GM19351 (cell line): ENCODE results near the gene HSDL1.
A peak's percentile ranks its signal among the peaks of the same experiment; 100 is the strongest.

Source experiments
- ATAC-seq: cut with Tn5 transposase; IDR thresholded peaks from one replicate; pipeline ENCODE4 v1.9.1; 2021; ENCODE audit warnings: mild to moderate bottlenecking, moderate library complexity; ENCODE audit not compliant: unreplicated experiment

HSDL1 gene

DNA sequence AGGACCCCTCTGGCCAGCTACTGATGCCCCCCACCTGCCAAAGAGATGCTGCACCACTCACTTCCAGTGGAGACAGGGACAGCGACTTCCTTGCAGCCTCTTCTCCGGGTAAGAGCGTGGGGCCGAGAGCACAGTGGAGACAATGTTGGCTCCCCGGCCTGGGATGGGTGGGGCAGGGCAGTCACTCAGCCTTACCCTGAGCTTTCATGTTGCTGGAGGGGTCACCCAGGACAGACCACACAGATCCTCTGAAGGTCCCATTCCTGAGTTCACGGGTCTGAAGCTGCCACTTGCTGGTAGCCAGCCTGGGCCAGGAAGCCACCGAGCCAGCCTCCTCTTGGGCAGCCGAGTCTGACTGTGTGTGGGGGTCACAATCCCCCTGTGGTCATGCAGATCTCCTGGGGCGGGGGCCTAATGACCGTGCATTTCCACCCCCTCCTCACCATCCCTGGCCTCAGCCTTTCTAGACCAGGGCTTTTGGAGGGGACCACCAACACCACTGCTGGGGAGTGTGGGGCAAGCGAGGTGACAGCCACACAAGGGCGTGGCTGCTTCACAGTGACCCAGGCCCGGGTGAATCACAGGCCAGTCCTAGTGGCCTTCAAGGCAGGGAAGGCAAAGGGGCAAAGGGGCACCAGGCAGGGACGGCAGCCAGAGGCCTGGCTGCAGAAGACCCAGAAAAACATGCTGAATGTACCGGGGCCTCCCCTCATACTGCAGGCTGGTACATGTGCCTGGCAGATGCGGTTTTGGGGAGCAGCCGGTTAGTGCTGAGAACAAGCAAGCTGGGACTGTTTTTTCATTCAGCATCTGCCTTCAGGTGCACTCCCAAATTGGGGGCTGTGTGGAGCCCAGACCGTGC lies 31.4 kb upstream of the HSDL1 start:
- no peak for ATAC-seq

- ATAC-seq: peak; percentile 85
These were observed 30.5 kb upstream of the HSDL1 start for GRCh38 chr16:84175350-84176081.

DNA sequence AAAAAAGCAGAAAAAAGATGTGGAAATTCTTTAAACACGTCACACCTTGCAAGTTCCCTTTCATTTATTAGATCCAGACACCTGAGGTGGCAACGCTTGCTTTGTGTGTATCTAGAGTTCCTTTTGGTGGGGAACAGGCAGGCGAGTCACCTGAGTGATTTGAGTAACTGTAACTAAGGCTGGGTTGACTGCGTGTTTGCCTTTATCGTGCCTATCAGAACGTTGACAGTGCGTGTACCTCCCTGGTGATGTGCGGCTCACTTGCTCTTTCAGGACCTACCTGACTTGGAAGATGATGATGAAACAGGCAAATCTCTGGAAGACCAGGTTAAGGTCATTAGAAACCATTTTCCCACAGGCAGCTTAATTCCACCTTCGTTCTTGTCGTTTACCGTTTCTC lies 29.4 kb upstream of the HSDL1 start:
- ATAC-seq: no peak

DNA sequence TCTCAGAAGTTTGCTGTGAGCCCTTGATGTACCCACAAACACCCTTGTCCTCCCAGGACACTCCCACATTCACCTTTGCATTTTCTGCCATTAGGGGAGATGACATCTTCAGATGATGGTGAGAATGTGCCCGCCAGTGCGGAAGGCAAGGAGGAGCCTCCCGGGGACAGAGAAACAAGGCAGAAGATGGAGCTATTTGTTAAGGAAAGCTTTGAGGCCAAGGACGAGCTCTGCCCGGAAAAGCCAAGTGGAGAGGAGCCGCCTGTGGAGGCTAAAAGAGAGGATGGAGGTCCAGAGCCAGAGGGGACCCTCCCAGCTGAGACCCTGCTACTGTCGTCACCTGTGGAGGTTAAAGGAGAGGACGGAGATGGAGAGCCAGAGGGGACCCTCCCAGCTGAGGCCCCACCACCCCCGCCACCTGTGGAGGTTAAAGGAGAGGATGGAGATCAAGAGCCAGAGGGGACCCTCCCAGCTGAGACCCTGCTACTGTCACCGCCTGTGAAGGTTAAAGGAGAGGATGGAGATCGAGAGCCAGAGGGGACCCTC lies 24.9 kb upstream of the HSDL1 start:
- no peak for ATAC-seq

- ATAC-seq: peak; percentile 48
These were observed 22.1 kb upstream of the HSDL1 start for GRCh38 chr16:84166796-84167695.

GRCh38 chr16:84165746-84166145 lies 20.8 kb upstream of the HSDL1 start:
- ATAC-seq: no peak

DNA sequence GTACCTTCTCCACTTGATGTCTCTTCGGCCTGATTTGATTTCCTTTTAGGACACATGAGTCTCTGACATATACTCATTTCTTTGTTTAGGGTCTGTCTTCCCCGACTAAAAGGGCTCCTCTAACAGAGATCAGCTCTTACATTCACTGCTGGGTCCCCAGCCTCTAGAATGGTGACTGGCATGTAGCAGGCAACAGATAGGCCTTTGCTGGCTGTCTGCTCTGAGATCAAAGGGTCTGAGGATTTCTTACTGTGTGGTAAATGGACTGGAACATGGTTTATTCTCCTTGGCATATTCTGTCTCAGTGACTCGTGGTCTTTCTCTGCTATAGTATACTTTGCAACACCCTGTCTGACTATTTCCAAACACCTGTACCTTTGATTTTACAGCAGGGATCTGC lies 16.8 kb upstream of the HSDL1 start:
- no peak for ATAC-seq

DNA sequence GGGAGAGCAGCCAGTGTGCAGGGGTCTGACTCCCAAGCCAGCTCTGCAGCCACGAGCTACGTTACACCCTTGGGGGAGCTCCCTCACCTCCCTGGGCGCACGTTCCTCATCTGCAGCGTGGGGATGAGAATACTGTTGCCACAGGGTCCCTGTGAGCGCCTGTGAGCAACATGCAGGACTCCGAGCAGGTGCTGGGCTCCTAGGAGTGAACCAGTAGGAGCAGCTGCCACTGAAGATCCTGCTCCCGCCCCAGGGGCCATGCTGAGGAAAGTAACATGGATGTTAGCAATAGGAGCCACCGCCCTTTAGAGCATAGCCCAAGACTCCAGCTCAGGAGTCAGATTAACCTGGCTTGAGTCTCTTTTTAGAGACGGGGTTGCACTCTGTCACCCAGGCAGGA lies 16.1 kb upstream of the HSDL1 start:
- ATAC-seq: no peak

DNA sequence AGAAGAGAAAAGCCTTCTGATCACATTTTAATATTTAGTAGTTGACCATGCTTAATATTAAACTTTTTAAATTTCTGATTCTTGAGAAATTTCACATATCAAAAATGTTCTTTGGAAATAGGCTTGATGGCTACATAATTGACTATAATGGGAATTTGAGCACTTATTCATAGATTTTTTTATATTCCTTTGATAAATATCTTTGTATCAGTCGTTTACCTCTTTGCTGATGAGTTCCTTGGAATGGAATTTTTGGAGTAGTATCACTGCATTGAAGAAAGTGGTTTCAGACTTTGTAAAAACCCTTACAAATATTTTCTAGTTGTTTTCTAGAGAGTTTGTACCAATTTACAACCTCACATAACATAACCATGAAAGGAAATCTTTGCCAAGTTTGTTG lies 14.8 kb upstream of the HSDL1 start:
- no peak for ATAC-seq

DNA sequence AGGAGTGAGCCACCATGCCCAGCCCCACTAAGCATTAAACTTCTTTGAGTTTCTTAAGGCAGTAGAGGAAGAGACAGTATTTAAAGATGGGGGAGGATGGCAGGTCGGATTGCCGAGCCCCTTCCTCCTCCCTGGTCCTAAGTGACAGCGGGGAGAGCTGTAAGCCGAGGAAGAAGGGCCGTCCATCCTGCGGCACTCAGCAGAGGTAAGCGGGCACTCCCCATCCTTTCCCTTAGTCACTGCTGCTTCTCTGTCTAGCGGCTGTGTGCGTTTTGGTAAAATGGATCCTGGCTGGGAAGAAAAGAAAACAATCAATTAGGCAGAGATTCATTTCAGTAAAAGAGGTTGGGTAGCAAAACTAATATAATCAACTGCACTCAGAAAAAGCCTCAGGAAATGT lies 14.0 kb upstream of the HSDL1 start:
- ATAC-seq: no peak

DNA sequence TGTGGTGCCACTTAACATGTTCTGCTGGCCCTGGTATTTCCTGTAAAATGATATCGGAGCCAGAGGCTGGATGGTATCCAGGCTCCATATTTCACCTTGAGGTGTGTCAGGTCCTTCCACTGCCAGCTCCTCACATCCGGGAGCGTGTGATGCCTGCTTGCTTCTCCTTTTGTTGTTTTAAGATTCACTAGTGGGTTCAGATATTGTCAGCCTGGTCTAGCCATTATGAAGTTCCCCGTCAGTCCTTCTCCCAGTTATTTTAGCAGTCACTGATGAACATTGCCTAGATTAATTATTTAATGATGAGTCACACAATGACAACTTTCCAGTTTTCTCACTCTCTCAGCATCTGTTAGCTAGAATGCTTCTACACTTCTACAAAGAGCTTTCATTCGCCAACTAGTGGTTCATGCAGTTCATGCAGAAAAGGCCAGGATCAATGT lies 11.4 kb upstream of the HSDL1 start:
- no peak for ATAC-seq

GRCh38 chr16:84155771-84156170 lies 10.8 kb upstream of the HSDL1 start:
- ATAC-seq: no peak

DNA sequence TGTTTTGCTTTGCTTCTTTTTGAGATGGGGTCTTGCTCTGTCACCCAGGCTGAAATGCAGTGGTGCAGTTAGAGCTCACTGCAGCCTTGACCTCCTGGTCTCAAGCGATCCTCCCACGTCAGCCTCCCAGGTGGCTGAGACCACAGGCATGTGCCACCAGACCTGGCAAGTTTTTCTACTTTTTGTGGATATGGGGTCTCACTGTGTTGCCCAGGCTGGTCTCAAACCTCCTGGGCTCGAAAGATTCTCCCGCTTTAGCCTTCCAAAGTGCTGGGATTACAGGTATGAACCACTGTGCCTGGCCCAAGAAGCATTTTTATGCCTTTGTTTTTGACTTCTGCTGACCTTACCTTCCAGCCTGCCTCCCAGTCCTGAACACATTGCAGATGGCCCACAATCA lies 10.2 kb upstream of the HSDL1 start:
- no peak for ATAC-seq

- no peak for ATAC-seq
These were observed 8.8 kb upstream of the HSDL1 start for GRCh38 chr16:84153660-84154214.

DNA sequence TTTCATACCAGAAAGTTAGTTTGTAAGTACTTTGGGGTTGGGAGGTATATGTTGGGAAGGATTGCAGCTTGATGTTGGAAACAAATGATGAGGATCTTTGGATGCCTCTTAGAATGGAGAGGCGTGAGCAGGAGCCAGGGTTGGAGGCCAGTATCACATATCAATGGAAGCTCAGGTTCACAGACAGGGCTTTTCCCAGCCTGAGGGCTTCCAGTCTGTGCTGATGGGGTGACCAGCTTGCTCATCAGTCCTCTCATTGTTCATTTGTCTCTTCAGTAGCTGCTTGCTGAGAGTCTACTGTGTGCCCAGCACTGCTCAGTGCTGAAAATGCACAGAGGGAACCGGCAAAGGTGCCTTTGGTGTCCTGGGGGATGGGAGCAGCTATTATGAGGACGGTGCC lies 5.9 kb upstream of the HSDL1 start:
- no peak for ATAC-seq

DNA sequence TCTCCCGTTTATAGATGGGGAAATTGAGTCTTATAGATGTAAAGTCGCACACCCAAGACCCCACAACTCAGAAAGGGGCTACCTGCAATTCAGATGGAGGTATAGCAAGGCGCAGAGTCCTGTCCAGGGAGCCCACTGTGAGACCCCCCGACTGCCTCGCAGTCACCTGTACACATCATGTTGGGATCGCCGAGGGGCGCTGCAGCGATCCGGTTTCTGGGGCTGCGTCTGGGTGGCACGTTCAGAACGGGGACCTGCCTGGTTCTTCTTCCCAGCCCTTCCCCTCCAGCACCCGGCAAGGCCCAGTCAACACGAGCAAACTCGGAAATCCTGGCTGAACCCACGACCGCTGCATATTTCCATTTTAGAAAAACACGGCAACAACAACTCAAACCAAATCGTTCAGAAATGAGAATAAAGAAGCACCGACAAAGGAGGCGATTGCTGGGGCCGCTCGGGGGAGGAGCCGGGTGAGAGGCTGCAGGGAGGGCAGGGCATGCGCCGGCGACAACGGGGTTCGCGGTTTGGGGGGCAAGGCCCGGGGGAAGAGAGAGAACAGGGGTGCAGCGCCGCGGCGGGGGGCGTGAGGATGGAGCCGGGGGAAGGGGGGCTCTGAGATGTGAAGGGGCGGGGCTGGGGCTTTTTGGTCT lies 643 bp downstream of the HSDL1 start:
- ATAC-seq: peak; percentile 31

DNA sequence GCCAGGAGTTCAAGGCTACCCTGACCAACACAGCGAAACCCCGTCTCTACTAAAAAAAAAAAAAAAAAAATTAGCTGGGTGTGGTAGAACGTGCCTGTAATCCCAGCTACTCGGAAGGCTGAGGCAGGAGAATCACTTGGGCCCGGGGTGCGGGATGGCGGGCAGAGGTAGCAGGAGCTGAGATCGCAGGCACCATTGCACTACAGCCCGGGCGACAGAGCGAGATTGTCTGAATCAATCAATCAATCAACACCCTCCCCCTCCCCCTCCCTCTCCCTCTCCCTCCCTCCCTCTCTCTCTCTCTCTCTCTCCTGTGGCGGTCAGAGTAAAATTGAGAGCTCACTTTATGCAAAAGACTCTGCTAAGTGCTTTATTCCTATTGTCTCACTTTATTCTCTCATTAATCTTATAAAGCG lies 1.2 kb downstream of the HSDL1 start:
- ATAC-seq: no peak

- ATAC-seq: no peak
These were observed 1.9 kb downstream of the HSDL1 start for GRCh38 chr16:84143081-84143480.

DNA sequence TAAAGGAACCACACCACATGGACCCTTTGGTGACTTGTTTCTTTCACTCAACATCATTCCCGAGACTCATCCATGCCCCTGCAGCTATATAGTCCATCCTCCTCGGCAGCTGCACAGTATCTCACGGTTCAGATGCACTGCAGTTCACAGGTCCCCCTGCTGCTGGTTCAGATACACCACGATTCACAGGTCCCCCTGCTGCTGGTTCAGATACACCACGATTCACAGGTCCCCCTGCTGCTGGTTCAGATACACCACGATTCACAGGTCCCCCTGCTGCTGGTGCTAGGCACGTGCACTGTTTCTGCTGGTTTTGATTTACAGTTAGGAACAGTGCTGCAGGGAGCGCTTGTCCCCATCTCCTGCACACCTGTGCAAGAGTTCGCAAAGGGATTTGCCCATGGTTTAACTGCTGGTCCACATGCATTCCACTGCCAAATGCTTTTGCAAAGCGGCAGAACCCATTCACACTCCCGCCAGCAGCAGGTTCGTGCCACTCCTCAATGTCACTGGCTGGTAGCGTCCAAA lies 3.8 kb downstream of the HSDL1 start:
- ATAC-seq: no peak
